NCI-H2227 (cell line): Measurements from ENCODE around the gene VPS35L.

Experiments
- DNase-seq: peaks from one replicate; lab custom pipeline; 2025; ENCODE audit not compliant: unreplicated experiment; lab: John Stamatoyannopoulos, UW

The VPS35L gene, protein sequence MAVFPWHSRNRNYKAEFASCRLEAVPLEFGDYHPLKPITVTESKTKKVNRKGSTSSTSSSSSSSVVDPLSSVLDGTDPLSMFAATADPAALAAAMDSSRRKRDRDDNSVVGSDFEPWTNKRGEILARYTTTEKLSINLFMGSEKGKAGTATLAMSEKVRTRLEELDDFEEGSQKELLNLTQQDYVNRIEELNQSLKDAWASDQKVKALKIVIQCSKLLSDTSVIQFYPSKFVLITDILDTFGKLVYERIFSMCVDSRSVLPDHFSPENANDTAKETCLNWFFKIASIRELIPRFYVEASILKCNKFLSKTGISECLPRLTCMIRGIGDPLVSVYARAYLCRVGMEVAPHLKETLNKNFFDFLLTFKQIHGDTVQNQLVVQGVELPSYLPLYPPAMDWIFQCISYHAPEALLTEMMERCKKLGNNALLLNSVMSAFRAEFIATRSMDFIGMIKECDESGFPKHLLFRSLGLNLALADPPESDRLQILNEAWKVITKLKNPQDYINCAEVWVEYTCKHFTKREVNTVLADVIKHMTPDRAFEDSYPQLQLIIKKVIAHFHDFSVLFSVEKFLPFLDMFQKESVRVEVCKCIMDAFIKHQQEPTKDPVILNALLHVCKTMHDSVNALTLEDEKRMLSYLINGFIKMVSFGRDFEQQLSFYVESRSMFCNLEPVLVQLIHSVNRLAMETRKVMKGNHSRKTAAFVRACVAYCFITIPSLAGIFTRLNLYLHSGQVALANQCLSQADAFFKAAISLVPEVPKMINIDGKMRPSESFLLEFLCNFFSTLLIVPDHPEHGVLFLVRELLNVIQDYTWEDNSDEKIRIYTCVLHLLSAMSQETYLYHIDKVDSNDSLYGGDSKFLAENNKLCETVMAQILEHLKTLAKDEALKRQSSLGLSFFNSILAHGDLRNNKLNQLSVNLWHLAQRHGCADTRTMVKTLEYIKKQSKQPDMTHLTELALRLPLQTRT

DNA sequence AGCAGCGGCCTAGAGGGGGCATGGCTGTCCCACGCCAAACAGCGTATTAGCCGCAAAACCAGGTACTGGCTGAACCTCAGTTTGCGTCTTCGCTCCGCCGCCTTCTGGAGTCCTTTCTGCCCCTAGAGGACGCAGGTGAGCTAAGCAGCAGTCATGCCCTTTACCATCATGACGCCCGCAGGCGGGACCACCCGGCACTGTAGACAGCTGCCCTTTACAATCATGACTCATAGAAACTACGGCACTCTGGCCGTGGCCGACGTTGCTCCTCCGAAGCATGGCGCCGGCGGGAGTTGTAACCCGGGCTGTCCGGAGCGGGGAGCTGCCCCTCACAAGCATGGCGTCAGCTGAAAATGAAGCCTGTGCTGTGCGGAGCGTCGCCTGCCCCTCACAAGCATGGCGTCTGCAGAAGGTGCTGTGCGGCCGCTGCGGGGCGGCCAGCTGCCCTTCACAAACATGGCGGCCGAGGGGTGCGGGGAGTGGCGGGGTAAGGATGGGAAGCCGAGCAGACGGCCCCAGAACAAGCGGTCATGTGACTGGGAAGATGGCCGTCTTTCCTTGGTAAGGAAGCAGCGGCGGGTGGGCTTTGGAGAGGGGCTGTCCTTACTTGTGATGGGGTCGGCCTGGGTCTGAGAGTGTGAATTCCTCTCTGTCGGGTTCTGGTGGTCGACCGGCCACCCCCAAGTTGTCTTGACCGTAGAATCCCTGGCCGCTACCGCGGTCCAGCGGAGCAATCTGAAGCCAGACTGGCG lies at the start of gene VPS35L:
Gene VPS35L (plus strand): TSS at position 518 of the 752 bp plus-strand sequence. CDS start 27 bp downstream, at position 545.
- DNase-seq, result peak; percentile 99

DNA sequence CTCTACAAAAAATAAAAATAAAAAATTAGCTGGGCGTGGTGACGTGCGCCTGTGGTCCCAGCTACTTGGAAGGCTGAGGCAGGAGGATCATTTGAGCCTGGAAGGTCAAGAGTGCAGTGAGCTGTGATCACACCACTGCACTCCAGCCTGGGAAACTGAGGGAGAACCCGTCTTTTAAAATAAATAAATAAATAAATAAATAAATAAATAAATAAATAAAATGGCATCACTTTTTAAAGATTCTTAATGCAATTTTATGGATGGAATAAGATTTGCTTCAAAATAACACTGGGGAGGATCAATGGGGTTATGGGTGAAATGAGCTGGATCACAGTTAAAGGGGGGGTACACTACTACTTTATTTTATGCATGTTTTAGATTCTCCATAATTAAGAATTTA lies 48.5 kb upstream of the VPS35L start:
- DNase-seq, result no peak

DNA sequence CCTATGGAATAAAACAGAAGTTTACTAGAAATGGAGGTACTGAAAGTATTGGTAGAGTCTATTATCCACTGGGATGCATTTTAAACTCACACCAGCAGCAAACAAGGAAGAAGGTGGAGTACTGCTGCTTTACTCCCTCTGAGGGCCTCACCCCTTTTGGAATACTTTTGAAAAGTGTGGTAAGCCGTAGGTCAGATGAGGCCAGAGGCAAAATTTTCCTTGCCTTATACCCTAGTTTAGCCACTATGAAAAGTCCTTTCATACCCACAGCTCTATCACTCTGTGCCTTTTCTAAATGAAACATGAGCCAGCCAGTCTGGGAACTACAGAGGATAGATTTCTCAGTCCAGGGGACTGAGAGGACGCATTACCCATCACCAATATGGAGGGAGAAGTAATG lies 47.6 kb upstream of the VPS35L start:
- no peak for DNase-seq

DNA sequence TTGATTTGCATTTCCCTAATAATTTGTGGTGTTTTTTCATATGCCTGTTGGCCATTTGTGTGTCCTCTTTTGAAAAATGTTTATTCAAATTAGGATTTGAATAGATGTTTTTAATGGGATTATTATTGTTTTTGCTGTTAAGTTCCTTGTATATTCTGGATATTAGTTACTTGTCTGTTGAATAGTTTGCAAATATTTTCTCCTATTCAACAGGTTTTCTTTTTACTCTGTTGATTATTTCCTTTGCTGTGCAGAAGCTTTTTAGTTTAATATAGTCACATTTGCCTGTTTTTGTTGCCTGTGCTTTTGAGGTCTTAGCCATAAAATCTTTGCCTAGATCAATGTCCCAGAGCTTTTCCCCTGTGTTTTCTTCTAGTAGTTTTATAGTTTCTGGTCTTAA lies 43.2 kb upstream of the VPS35L start:
- DNase-seq, result no peak

DNA sequence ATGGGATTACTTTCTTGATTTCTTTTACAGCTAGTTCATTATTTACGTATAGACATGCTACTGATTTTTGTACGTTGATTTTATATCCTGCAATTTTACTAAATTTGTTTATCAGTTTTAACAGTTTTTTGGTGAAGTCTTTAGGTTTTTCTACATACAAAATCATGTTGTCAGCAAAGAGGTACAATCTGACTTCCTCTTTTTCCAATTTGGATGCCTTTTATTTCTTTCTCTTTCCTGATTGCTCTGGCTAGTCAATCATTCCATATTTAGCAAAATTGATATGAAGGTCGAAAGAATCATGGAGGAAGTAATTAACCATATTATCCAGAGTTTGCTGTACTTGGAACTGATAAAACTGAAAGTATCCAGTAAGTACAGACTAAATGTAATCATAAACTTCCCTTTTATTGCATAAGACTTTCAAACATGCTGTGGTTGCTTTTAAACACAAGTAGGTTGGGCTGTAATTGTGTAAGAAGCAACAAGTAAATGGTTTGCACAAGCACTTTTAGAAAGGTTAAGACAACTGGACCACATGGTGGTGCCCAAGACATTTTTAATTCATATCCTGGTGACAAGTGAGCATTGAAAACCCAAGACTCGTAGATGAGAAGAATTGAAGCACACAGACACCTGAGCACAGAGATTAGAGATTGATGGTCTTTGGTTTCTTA lies 42.0 kb upstream of the VPS35L start:
- no peak for DNase-seq

DNA sequence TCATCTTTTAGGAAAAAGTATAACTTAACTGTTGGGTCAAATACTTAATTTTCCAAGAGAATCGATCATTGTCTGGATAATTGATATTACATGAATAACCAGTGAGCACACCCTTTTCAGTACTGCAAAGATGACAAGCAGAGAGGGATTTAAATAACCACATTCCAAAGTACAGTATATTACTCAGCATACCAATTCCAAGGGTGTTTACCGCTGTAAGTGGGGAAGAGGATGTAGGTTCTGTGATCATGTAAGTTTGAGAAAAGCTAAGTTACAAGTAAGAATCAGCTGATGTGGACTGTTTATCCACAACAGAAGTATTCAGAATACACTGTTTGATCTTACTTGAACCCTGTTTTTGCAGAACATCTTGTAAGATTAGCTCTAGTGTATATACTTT lies 39.7 kb upstream of the VPS35L start:
- DNase-seq, result no peak

DNA sequence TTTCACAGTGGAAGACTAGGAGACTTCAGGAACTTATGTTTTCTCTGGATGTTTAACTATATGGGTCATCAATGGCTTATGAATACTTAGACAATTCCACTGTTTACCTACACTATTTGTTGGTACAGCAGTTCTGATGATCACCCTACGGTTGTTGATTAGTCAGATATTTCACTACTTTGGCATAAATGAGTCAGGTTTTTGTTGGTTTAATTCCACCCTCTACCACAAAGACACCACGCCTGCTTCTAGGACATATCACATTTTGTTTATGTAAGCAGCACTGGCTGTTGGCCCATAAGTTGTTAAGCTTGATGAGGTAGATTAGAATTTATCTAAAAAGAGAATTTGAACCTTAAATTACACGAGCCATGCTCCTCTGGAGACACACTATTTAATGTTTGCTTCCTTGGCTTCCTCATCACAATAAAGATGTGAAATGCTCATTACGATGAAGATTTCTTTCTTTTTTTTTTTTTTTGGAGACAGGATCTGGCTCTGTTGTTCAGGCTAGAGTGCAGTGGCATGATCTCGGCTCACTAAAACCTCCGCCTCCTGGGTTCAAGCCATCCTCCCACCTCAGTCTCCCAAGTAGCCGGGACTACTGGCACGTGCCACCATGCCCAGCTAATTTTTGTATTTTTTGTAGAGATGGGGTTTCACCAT lies 37.9 kb upstream of the VPS35L start:
- DNase-seq, result no peak

DNA sequence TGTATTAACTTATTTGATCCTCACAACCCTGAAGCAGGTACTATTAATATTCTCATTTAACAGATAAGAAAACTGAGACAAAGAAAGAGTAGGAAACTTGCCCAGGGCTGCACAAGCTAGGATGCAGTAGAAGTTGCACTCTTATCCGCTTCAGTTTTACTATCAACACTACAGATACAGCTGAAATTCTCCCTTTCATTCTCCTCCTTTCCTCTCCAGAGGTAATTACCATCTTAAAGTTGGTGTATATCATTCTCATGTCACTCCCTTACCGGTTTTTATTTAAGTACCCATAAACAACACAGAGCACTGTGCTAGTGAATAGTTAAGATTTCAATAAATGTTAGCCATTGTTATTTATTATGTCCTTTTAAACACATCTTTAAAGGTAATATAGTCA lies 37.1 kb upstream of the VPS35L start:
- no peak for DNase-seq

DNA sequence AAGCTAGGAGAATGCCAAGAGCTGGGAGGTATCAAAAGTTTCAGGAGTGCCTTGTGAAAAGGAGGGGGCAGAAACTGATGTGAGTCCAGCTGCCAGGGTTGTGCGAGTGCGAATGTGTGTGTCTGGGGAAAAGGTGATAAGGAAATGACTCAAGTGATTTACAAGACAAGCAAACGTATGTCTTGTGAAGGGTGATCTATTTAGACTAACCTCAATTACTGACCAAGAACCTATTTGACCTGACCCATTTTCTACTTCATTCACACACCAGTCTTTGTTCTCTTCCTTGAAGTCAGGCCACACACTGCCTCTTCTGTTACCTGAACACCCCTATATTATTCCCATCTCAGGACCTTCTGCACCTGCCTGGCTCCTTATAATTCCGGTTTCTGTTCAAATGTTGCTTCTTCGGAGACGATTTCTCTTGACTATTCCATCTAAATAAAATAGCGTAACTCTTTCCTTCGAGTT lies 34.6 kb upstream of the VPS35L start:
- no peak for DNase-seq

DNA sequence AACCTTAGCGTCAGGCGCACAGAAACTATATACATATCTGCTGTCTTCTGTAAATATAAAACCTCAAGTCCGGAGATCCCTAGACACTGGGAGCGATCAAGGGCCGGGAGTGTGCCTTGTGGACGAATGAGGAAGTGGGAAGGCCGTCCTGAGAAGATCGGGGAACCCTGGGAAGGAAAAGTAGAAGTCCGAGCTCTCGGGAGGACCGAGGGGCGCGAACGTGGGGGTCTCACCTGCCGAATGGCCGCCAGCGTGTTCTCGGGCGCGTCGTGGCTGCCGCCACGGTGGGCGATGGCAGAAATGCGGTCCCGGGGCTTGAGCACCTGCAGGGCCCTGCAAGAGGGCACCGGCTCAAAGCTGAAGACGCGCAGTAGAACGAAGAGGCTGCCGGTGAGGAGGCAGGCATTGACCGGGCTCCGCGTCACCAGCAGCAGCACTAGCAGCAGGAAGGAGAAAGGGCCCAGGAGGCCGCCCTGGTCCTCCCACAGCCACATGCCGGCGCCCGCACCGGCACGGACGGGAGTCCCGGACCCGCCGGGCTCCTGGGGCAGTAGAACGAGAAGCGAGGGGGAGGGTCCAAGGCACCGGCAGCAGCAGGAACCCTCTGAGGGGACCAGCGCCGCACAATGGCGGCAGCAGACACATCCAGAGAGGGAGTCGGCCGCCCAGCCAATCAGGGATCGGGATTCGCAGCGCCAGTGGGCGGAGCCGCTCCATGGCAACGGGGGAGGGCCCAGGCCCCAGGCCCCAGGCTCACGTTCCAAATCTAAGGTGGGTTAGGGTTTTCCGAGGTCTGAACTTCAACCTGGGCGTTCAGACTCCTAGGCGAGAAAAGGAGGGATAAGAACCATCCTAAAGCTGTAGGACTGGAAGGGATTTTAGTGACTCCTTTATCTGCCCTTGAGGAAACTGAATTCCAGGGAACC lies 33.8 kb upstream of the VPS35L start, which contains the start of gene GDE1:
Gene GDE1 (minus strand): TSS at position 628 of the 926 bp plus-strand sequence. CDS start 134 bp downstream, at position 494.
- peak; percentile 97 for DNase-seq

DNA sequence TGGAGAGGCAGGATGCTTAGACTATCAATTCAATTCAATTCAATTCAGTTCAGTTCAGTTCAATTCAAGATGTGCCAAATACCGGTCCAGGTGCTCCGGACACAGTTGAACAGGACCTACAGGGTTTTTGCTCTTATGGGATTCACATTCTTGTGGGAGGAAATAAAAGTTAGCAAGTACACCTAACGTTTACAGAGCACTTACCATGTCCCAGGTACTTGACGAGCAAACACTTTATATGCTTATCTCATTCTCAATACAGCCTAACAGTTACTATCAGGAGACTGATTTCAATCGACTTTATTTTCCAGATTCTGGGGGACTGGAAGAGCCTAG lies 33.1 kb upstream of the VPS35L start:
- DNase-seq, result no peak

DNA sequence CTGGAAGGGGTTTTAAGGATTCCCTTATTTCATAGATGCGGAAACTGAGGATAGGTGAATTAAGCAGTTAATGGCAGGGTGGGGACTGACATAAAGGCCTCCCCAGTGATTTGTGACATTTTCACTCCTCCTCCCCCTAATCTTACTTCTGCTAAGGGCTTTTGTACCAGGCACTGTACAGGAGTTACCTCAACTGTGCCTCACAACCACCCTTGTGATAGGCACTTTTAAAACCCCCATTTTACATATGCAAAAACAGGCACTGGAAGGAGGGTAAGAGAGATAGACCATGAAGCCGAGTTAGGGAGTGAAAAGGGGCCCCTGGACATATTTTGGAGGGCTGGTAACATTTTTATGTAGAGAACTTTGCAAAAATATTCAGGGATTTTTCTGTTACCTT lies 32.7 kb upstream of the VPS35L start:
- no peak for DNase-seq

DNA sequence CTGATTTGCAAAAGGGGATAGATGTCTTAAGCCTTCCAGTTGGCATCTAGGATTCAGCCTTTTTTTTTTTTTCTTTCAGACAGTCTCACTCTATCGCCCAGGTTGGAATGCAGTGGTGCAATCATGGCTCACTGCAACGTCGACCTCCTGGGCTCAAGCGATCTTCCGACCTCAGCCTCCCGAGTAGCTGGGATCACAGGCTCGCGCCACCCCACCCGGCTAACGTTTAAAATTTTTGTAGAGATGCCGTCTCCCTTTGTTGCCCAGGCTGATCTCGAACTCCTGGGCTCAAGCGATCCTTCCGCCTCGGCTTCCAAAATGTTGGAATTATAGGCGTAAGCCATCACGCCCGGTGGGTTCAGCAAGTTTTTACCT lies 32.3 kb upstream of the VPS35L start:
- DNase-seq, result no peak

DNA sequence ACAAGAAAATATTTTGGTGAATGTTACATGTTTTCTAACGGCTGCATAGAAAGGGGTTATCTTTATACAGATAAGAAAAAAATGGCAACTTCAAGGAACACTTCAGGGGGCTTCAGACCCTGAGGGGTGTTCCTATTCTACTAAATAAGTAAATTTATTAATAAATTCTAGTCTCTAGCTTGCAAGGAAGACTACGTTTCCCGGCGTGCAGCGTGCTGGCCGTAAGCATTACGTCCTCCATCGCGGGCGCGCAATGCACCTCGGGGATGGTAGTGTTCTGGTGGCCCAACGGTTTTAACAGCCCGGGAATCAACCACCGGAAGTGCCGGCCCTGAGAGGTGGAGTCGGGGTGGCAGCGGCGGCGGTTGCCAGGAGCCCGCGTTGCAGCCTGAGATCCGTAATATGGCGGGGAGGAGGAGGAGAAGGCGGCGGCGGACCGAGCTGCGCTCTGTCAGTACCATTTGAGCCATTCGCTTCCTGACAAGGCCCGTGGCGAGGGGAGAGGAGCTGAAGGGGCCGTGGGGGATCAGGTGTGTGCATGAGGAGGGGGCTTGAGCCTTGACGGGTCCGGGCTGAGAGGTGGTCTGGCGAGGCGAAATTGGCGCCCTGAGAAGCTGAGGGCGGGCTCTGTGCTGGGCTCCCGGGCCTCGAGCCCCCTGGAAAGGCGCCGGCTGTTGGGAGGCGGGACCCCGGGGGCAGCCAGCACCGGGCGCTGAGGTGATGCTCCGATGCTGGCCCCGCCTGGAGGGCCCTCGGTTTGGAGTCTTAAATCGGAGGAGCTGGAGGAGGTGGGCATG lies 31.7 kb upstream of the VPS35L start, which contains the start of gene CCP110:
Gene CCP110 (plus strand): TSS at position 384 of the 797 bp plus-strand sequence. CDS start 3,940 bp downstream, outside the sequence.
- DNase-seq, result peak; percentile 98

DNA sequence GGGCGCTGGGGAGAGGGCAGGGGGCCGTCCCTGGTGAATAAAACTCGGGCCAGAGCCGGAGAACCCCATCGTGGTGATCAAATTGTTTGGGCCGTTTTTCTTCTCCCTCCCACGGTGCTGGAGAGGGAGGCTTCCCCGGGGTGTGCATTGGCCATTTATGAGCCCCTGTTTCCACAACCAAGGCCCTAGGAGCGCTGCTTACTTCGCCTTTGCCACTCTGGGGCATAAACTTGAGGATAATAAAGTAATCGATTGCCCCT lies 31.2 kb upstream of the VPS35L start:
- DNase-seq, result no peak

DNA sequence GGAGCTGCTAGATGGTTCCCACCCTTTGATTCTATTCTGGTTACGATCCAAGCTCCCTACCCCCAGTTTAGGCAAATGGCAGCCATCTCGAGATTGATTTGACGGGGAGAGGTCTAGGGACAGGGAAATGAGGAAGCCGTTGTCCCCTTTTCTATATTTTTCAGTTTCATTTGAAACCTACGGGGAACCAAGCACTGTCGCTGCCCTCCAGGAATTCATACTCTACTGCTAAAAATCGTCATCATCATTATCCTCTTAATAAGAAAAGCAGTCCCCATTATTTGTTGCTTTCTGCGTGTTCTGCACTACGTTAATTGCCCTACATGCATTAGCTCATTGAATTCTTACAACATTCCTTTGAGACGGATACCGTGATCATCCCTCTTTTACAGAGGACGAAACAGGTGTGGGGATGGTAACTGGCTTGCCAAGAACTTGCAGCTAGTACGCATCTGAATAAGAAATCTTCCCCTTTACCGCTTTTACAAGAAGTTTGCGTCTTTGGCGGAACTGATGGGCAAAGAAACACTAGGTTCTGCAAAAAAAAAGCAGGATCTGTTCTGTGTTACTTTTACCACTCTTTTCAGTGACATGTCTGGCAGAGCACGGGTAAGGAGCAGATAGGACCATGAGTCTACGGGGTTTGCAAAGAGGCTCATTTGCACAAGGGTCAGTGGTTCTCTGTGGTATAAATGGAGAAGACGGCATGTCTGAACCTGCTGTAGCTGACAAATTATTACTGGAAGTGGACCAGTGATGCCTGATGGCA lies 30.7 kb upstream of the VPS35L start:
- peak; percentile 35 for DNase-seq

DNA sequence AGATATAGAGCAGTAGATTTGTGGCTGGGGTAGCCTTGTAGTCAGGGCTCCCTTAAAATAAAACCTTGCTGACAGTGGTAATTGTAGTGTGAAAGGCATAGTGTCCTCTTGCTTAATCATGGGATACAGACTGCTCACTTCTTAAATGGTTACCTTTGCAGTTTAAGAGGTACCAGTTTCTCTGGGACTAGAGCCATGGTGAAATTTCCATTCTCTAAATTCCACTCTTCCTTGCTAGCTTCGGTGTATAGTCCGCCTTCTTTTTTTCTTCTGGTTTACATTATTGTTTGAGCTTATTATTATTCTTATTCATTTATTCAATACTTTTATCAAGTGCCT lies 30.1 kb upstream of the VPS35L start:
- no peak for DNase-seq

DNA sequence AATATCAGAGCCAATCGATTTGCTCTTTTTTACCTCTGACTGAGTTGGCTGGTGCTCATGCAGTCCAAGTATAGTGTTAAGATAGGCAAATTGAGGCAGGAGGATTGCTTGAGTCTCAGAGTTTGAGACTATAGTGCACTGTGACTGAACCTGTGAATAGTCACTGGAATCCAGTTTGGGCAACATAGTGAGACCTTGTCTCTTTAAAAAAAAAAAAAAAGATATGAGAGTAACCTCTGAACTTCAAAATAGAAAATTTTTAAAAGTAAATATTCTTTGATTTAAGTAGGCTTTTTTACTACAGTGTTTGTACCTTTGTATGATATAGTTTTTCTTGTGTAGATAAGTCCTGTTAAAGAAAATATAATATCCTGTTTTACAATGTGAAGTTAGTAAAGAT lies 28.3 kb upstream of the VPS35L start:
- no peak for DNase-seq
